GM19099 (cell line): ENCODE results near the gene AGMAT.

Experiments
- POLR2A ChIP-seq: IDR thresholded peaks from 3 replicates; pipeline ENCODE4 v1.6.1; 2011; ENCODE audit warnings: low read depth; ENCODE audit not compliant: insufficient read length; ENCODE audit errors: extremely low read depth

Gene AGMAT

DNA sequence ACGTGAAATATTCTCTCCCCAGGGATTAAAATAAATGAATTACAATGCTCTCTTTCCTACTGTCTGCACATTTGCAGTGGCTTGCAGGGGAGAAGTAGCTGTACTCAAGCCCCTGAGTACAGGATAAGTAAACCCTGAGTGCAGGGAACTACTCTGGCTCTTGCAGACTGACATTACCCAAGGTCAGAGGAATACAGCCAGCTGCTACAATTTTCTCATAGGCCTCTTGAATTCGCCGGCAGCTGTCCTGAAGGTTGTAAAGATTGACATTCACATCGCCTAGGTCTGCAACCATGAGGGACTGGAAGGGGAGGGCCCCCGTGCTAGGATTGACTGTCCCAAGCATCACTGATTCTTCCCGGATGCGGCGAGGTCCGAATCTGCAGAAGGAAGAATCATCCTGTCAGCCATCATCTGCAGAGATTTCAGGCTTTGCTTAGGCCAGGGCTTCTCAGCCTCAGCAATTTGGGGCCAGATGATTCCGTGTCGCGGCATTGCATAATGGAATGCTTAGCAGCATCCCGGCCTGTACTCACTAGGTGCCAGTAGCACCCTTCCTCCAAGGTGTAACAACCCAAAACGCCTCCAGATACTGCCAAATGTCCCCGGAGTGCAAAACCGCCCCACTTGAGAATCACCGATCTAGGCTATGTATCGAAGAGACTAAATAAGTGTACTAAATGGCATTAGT is 1.7 kb downstream of the AGMAT start:
- no peak for TF ChIP-seq POLR2A

DNA sequence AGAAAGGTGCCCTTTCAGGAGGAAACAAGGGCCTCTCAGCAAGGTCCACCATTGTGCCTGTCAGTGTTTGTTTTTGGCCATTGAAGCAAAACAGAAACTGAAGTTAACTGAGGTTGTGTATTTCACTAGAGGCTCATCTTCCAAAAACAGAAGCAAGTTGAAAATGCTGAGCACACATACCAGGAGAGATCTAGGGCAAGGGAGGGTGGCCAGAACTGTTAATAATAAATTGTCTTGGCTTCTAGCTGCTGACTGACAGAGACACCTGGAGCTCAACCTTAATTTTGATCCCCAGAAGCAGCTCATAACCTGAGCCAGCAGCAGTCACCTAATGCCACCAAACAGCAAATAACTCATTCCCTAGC is 5.2 kb downstream of the AGMAT start:
- TF ChIP-seq POLR2A: no peak

GRCh38 chr1:15578921-15579682 is 5.7 kb downstream of the AGMAT start:
- no peak for TF ChIP-seq POLR2A

- TF ChIP-seq POLR2A: no peak
Observed at GRCh38 chr1:15577691-15578090, 7.2 kb downstream of the AGMAT start.

- TF ChIP-seq POLR2A: no peak
Observed at GRCh38 chr1:15575549-15576150, 9.2 kb downstream of the AGMAT start.

GRCh38 chr1:15574741-15575140 is 10.1 kb downstream of the AGMAT start:
- no peak for TF ChIP-seq POLR2A

DNA sequence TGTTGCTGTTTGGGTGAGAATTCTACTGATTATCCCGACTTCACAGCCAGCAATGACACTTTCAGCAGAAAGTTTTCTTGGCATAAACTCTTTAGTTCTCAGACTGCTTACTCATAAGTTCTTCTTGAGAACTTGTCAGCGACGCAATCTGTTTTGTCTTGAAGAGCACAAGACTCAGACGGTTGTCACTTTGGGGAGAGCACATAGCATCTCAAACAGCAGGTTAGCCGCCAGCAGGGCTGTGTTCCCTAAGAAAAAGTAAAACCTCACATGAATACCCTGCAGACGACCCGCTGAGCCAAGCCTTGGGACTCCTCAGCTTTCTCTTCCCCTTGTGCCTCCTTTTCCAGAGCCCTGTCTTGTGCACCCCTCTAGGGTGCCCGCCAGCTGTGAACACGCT is 11.4 kb downstream of the AGMAT start:
- no peak for TF ChIP-seq POLR2A

GRCh38 chr1:15571266-15571665 is 13.6 kb downstream of the AGMAT start:
- TF ChIP-seq POLR2A: no peak

GRCh38 chr1:15570861-15571260 is 14.0 kb downstream of the AGMAT start:
- TF ChIP-seq POLR2A: no peak

GRCh38 chr1:15568387-15569073 is 16.3 kb downstream of the AGMAT start:
- TF ChIP-seq POLR2A: no peak

DNA sequence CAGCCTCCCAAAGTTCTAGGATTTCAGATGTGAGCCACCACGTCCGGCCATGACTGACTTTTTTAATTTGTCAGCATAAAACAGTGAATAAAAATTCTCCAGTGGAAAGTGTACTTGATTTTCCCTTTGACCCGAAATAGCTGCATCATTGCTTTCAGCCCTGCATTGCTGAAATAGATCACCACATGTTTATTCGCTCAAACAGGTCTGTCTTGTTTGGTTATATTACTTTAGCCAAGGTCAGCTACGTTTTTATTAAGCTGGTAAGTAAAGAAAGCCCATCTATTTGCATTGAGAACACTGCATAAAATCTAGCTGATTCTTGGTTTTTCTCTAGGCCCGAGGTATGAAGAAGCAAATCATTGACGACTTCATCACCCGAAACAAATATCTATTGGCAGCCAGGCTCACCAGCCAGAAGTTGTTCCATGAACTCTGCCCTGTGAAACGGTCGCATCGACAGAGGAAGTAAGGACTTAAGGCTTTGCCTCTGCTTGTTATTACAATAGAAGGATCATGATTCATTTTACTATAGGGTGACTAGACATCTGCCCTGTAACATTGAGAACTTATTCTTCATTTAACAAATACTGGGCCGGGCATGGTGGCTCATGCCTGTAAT is 25.6 kb downstream of the AGMAT start:
- TF ChIP-seq POLR2A: no peak

- no peak for TF ChIP-seq POLR2A
Observed at GRCh38 chr1:15558516-15558915, 26.3 kb downstream of the AGMAT start.

DNA sequence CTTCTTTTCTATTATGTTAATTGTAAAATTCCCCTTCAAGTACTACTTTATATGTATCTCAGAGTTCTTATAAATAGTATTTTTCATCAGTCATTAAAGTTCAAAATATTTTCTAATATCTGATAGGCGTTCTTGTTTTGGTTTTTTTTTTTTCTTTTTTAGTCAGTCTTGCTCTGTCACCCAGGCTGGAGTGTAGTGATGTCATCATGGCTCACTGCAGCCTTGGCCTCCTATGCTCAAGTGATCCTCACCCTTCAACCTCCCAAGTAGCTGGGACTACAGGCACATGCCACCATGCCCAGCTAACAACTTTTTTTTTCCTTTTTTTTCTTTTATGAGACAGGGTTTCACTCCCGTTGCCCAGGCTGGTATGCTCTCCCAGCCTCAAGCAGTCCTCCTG is 27.3 kb downstream of the AGMAT start:
- TF ChIP-seq POLR2A: no peak

DNA sequence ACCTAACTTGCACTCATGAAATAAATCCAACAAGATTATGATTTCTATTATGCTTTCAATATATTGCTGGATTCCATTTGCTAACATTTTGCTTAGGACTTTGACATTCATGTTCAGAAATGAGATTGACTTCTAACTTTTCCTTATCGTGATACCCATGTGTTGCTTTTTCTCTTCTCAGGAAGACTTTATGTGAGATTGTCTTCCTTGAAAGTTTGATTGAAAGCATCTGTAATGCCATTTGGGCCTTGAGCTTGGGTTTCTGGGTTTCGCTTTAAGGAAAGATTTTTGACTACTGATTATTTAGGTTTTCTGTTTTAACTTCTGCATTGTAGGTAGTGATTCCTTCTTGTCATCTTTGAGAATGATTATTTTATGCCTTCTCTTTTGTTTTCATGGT is 27.8 kb downstream of the AGMAT start:
- no peak for TF ChIP-seq POLR2A

DNA sequence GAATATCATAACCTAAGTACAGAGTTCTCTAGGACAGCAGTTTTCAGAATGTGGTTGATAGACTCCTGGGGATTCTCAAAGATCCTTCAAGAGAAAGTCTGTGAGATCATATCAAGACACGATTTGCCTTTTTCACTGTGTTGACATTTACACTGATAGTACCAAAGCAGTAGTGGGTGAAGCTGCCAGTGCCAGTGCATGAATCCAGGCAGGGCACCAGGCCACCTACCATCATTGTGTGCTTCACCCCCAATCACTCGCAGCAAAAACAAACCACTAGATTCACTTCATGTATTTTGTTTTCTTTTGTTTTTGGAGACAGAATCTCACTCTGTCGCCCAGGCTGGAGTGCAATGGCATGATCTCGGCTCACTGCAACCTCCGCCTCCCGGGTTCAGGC is 34.3 kb downstream of the AGMAT start:
- TF ChIP-seq POLR2A: no peak
